Activated CD4-positive, alpha-beta memory T cell treated with anti-CD3 and anti-CD28 coated beads, Interleukin-2, amount 10 ng/mL, durations not matched to agents 7 days and 5 days (primary cell): ENCODE measurements around the gene NPM3. TPM values are rescaled to one million over a fixed set of nuclear protein-coding genes. Genes with fewer than 3 reads are reported as not detected.
A peak's percentile ranks its signal among the peaks of the same experiment; 100 is the strongest.
"Not testable (repeated sequence)": the region's sequence is repeated elsewhere in the genome, so short reads cannot be mapped to it uniquely, and the experiment has no call there.

ENCODE experiments used
- CTCF ChIA-PET: fragments of 350-600 bp; sonication (Branson Sonifier 250); formaldehyde crosslinking; loops from one replicate; lab custom pipeline; 2021; ENCODE audit warnings: antibody characterized with exemption, inconsistent platforms; lab: Charles Lee
- POLR2A ChIA-PET: fragments of 350-600 bp; sonication (Branson Sonifier 250); formaldehyde crosslinking; loops from one replicate; lab custom pipeline; 2021; ENCODE audit warnings: antibody characterized with exemption; lab: Charles Lee
- DNase-seq: peaks from one replicate; pipeline ENCODE4 v3.0.0-alpha.2; 2020
- H3K27ac Mint-ChIP-seq: one replicate; pipeline ENCODE4 v1.8.0; 2021; ENCODE audit warnings: mild to moderate bottlenecking, mixed read lengths
- H3K27me3 Mint-ChIP-seq: one replicate; pipeline ENCODE4 v1.8.0; 2021; ENCODE audit warnings: mixed read lengths
- H3K36me3 Mint-ChIP-seq: one replicate; pipeline ENCODE4 v1.8.0; 2021; ENCODE audit warnings: low read depth, mixed read lengths
- H3K4me1 Mint-ChIP-seq: one replicate; pipeline ENCODE4 v1.8.0; 2021; ENCODE audit warnings: mixed read lengths
- H3K4me3 Mint-ChIP-seq: one replicate; pipeline ENCODE4 v1.8.0; 2021; ENCODE audit warnings: mild to moderate bottlenecking, mixed read lengths
- H3K9me3 Mint-ChIP-seq: one replicate; pipeline ENCODE4 v1.8.0; 2021; ENCODE audit warnings: mixed read lengths
- total RNA-seq, 2 experiments: library from RNA; stranded (reverse); gene quantifications; one replicate each; pipeline ENCODE4 v1.2.3, GENCODE V29; 2021

The NPM3 gene
- total RNA-seq, 2 experiments from 2014 or later, result 26.6 to 26.7 TPM

- Mint-ChIP-seq H3K27me3 (no peaks in the 10 kb centered on the region), H3K4me1 (peaks cover 4% of the 10 kb centered on the region), H3K4me3 (no peak overlapping the region), H3K27ac (no peak overlapping the region), H3K36me3 (peaks cover 70% of the 10 kb centered on the region), H3K9me3 (no peaks in the 10 kb centered on the region)
- POLR2A ChIA-PET, result no interaction called here
- DNase-seq, result no peak
- CTCF ChIA-PET, result interaction anchor here (0.9 to 1.3 kb wide), 2 partner anchors 11 to 12 kb away, joined by 3 read pairs; no protein-coding TSS in a partner anchor
Measured at GRCh38 chr10:101793526-101793925, 10.3 kb upstream of the NPM3 start.

GRCh38 chr10:101789686-101790085 lies 6.4 kb upstream of the NPM3 start:
- DNase-seq, result no peak
- Mint-ChIP-seq H3K4me3 (no peak overlapping the region), H3K36me3 (peaks cover 68% of the 10 kb centered on the region), H3K9me3 (no peaks in the 10 kb centered on the region), H3K27ac (no peak overlapping the region), H3K4me1 (peaks cover 14% of the 10 kb centered on the region), H3K27me3 (no peaks in the 10 kb centered on the region)
- CTCF ChIA-PET, result interaction anchor here (0.6 to 1.4 kb wide), 2 partner anchors 8 to 218 kb away, joined by 3 to 5 read pairs; no protein-coding TSS in a partner anchor
- POLR2A ChIA-PET, result no interaction called here

DNA sequence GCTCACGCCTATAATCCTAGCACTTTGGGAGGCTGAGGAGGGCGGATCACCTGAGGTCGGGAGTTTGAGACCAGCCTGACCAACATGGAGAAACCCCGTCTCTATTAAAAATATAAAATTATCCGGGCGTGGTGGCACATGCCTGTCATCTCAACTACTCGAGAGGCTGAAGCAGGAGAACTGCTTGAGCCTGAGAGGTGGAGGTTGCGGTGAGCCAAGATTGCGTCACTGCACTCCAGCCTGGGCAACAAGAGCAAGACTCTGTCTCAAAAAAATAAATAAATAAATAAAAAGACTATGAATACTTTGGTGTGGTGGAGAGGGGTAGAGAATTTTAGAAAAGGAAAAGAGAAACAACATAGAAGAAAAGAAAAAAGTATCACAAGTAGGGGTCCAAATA lies 6.0 kb upstream of the NPM3 start:
- H3K27ac Mint-ChIP-seq, H3K9me3 Mint-ChIP-seq, H3K4me3 Mint-ChIP-seq, DNase-seq, POLR2A ChIA-PET, H3K27me3 Mint-ChIP-seq: not testable (repeated sequence)
- CTCF ChIA-PET, result interaction anchor here (1.4 kb wide), 1 partner anchor 8 kb away, joined by 5 read pairs; no protein-coding TSS in a partner anchor
- Mint-ChIP-seq H3K4me1 (peaks cover 19% of the 10 kb centered on the region), H3K36me3 (peaks cover 66% of the 10 kb centered on the region)

DNA sequence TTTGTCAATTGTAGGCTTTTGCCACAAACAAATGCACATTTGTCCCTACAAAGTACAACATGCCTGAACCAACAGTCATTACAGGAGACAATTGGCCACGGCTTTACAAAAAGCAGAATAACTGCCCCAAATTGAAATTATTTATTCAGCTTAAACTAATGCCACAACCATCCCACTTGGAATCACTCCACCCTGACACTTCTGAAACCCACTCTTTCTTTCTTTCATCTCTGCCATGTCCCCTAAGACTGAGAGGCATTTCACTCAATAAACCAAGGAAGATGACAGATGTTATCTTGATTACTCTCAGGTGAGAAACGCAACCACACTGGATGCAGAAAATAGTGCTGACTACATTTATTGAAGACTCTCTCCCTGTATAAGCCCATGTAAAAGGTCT lies 2.6 kb upstream of the NPM3 start:
- ChIA-PET POLR2A (interaction anchor here (3.6 kb wide), 1 partner anchor 11 kb away, joined by 16 read pairs; no protein-coding TSS in a partner anchor), CTCF (no interaction called here)
- Mint-ChIP-seq H3K4me1 (peaks cover 50% of the 10 kb centered on the region), H3K36me3 (peaks cover 47% of the 10 kb centered on the region), H3K4me3 (no peak overlapping the region), H3K27ac (no peak overlapping the region), H3K9me3 (no peaks in the 10 kb centered on the region), H3K27me3 (no peaks in the 10 kb centered on the region)
- no peak for DNase-seq

DNA sequence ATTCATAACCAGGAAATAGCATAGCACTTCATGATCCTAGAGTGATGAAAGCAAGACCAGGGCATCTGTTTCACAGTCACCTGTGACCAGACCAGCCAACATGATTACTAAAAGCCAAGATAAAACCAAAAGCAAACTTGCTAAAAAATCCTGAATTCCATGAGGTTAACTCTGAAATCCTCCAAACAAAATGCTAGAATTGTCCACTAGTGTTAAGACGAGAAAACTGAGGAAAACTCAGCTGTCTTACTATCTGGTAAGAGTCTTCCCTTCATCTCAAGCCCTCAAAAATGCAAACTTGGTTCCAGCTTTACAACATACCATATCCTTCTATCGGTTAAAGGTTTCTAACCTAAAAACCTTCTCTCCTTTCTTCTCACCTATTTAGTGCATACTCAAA lies 1.3 kb upstream of the NPM3 start:
- H3K27ac Mint-ChIP-seq, result peak overlapping the region; percentile 80
- H3K36me3 Mint-ChIP-seq, result peaks cover 40% of the 10 kb centered on the region
- ChIA-PET CTCF (interaction anchor here (0.6 to 5.1 kb wide), 7 partner anchors 11 to 570 kb away, joined by 3 to 140 read pairs (median 4); partner anchors contain the start of gene OGA), POLR2A (interaction anchor here (0.9 to 3.7 kb wide), 7 partner anchors 12 to 182 kb away, joined by 3 to 54 read pairs (median 4); partner anchors contain the start of gene OGA)
- H3K9me3 Mint-ChIP-seq, result no peaks in the 10 kb centered on the region
- H3K4me3 Mint-ChIP-seq, result no peak overlapping the region
- H3K4me1 Mint-ChIP-seq, result peaks cover 57% of the 10 kb centered on the region
- DNase-seq, result no peak
- no peaks in the 10 kb centered on the region for H3K27me3 Mint-ChIP-seq

DNA sequence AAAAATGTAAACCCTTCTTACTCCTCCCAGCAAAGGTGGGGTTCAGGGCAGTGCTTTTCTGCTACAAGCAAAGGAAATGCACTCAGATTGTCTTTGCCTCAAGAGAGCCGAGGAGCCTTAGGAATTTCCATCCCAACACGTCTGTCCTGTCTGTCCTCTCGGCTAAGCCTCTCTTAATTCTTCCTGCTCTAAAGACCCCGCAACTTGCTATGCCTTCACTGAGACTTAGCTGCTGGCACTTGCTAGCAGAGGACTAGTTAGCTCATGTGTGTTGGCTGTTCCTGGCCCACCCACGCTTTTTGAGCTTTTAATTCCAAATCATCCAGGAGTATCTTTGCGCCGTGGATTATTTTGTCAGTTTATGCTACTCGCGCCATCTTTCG lies 481 bp upstream of the NPM3 start:
- Mint-ChIP-seq H3K4me3 (peak overlapping the region; percentile 100), H3K27me3 (peaks cover 5% of the 10 kb centered on the region), H3K4me1 (peaks cover 66% of the 10 kb centered on the region), H3K27ac (peak overlapping the region; percentile 80), H3K9me3 (no peaks in the 10 kb centered on the region), H3K36me3 (peaks cover 35% of the 10 kb centered on the region)
- CTCF ChIA-PET, result interaction anchor here (0.6 to 5.1 kb wide), 8 partner anchors 10 to 570 kb away, joined by 3 to 140 read pairs (median 4); partner anchors contain the start of gene OGA
- POLR2A ChIA-PET, result interaction anchor here (1.0 to 3.7 kb wide), 10 partner anchors 10 to 181 kb away, joined by 3 to 54 read pairs (median 4); partner anchors contain the start of gene OGA
- DNase-seq, result no peak

DNA sequence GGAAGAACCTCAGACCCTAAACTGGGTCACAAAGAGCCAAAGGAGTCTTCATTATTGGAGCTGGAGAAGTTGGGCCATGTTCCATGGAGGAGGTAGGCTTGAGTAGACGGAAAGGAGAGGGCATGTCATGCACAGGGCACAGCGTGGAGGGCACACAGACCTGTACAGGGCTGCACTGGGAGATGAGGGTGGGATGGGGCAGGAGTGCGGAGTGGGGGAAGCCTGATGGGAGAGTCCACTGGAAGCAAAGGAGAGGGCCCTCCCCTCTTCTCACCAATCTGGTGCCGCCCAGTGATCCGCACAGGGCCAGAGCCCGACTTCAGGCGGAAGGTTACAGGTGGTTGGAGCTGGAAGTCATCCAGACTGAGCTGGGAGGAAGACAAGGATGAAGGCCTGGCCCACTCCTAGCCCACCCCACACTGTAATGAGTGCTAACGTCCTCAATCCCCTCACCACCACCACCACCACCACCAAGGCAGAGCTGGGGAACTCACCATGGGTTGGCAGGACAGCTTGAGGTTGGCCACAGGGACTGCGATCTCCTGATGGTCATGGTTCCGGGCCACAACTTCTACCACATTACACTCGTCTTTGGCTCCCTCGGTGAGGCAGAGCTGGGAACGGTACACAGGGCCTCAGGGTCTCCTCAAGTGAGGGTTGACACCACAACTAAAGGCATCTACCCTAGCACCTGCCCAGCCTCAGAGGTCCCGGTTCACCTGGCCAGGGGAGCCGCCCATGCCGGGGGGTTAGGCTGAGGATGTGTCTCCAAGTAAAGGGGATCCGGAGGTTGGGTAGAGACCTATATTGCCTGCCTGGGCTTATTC lies 1.0 kb downstream of the NPM3 start:
- H3K36me3 Mint-ChIP-seq, result peaks cover 29% of the 10 kb centered on the region
- CTCF ChIA-PET, result interaction anchor here (0.7 to 5.1 kb wide), 20 partner anchors 8 to 620 kb away, joined by 3 to 140 read pairs (median 6); partner anchors contain the start of gene OGA
- POLR2A ChIA-PET, result interaction anchor here (0.9 to 3.7 kb wide), 6 partner anchors 9 to 180 kb away, joined by 3 to 54 read pairs (median 5); partner anchors contain the start of genes FBXW4 and OGA
- H3K27ac Mint-ChIP-seq, result peak overlapping the region; percentile 23
- no peaks in the 10 kb centered on the region for H3K9me3 Mint-ChIP-seq
- peaks cover 16% of the 10 kb centered on the region for H3K27me3 Mint-ChIP-seq
- no peak for DNase-seq
- H3K4me3 Mint-ChIP-seq, result peak overlapping the region; percentile 100
- H3K4me1 Mint-ChIP-seq, result peaks cover 62% of the 10 kb centered on the region

- ChIA-PET POLR2A (interaction anchor here (0.7 to 3.7 kb wide), 9 partner anchors 8 to 179 kb away, joined by 3 to 54 read pairs (median 4); partner anchors contain the start of genes FBXW4 and OGA), CTCF (interaction anchor here (0.6 to 5.1 kb wide), 48 partner anchors 8 to 620 kb away, joined by 3 to 140 read pairs (median 4); partner anchors contain the start of genes DPCD, OGA and POLL)
- H3K4me1 Mint-ChIP-seq, result peaks cover 61% of the 10 kb centered on the region
- H3K4me3 Mint-ChIP-seq, result peak overlapping the region; percentile 100
- peaks cover 27% of the 10 kb centered on the region for H3K36me3 Mint-ChIP-seq
- DNase-seq, result no peak
- no peaks in the 10 kb centered on the region for H3K9me3 Mint-ChIP-seq
- H3K27ac Mint-ChIP-seq, result peak overlapping the region; percentile 23
- peaks cover 22% of the 10 kb centered on the region for H3K27me3 Mint-ChIP-seq
Measured at GRCh38 chr10:101781655-101781983, 1.6 kb downstream of the NPM3 start.

- CTCF ChIA-PET, result interaction anchor here (0.6 to 5.1 kb wide), 48 partner anchors 8 to 619 kb away, joined by 3 to 140 read pairs (median 4); partner anchors contain the start of genes DPCD, OGA and POLL
- no peak overlapping the region for H3K27ac Mint-ChIP-seq
- H3K9me3 Mint-ChIP-seq, result no peaks in the 10 kb centered on the region
- POLR2A ChIA-PET, result interaction anchor here (0.7 to 2.6 kb wide), 7 partner anchors 9 to 179 kb away, joined by 3 to 11 read pairs (median 4); partner anchors contain the start of genes FBXW4 and OGA
- DNase-seq, result peak; percentile 75
- H3K36me3 Mint-ChIP-seq, result peaks cover 24% of the 10 kb centered on the region
- peaks cover 23% of the 10 kb centered on the region for H3K27me3 Mint-ChIP-seq
- H3K4me1 Mint-ChIP-seq, result peaks cover 60% of the 10 kb centered on the region
- H3K4me3 Mint-ChIP-seq, result peak overlapping the region; percentile 14
Measured at GRCh38 chr10:101780818-101781654, 2.2 kb downstream of the NPM3 start.

- peaks cover 16% of the 10 kb centered on the region for H3K36me3 Mint-ChIP-seq
- H3K27ac Mint-ChIP-seq, result no peak overlapping the region
- H3K9me3 Mint-ChIP-seq, result no peaks in the 10 kb centered on the region
- H3K4me3 Mint-ChIP-seq, result peak overlapping the region; percentile 67
- H3K27me3 Mint-ChIP-seq, result peaks cover 23% of the 10 kb centered on the region
- POLR2A ChIA-PET, result interaction anchor here (1.3 to 2.6 kb wide), 4 partner anchors 35 to 178 kb away, joined by 3 to 11 read pairs (median 6); partner anchors contain the start of genes FBXW4 and OGA
- H3K4me1 Mint-ChIP-seq, result peaks cover 57% of the 10 kb centered on the region
- CTCF ChIA-PET, result interaction anchor here (1.1 to 5.1 kb wide), 16 partner anchors 7 to 567 kb away, joined by 3 to 140 read pairs (median 7); no protein-coding TSS in a partner anchor
- DNase-seq, result no peak
Measured at GRCh38 chr10:101780187-101780817, 2.9 kb downstream of the NPM3 start.

GRCh38 chr10:101779544-101780186 lies 3.6 kb downstream of the NPM3 start:
- Mint-ChIP-seq H3K27ac (no peak overlapping the region), H3K27me3 (peaks cover 30% of the 10 kb centered on the region), H3K4me3 (peak overlapping the region; percentile 67), H3K9me3 (no peaks in the 10 kb centered on the region), H3K4me1 (peaks cover 55% of the 10 kb centered on the region), H3K36me3 (peaks cover 10% of the 10 kb centered on the region)
- CTCF ChIA-PET, result interaction anchor here (1.1 to 5.1 kb wide), 8 partner anchors 33 to 566 kb away, joined by 3 to 140 read pairs (median 10); no protein-coding TSS in a partner anchor
- POLR2A ChIA-PET, result interaction anchor here (1.4 to 2.6 kb wide), 3 partner anchors 36 to 177 kb away, joined by 3 to 11 read pairs (median 8); partner anchors contain the start of gene OGA
- DNase-seq, result peak; percentile 84
